Measurements from ENCODE around the gene FAT3.

The FAT3 gene

GRCh38 chr11:92227959-92228935, 3.6 kb downstream of the FAT3 start:
- DNase-seq: no peak

DNA sequence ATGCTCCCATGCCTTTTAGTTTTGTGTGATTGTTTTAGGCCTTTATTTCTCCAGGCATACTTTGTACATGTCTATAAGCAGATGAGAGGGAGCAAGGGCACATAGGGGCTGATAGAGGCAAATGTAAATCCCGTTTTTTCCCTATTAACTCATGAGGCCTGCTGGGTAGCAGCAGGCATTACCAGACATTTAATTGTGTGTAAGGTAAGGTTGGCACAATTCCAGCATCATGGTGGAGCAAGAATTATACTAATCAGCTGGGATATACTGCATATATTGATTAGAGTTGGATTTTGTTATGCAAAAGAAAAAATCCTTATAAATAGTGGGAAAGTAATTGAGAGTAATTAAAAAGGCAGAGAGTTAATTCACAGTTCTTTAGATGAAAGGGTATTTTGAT, 12.2 kb downstream of the FAT3 start:
- DNase-seq: no peak

DNA sequence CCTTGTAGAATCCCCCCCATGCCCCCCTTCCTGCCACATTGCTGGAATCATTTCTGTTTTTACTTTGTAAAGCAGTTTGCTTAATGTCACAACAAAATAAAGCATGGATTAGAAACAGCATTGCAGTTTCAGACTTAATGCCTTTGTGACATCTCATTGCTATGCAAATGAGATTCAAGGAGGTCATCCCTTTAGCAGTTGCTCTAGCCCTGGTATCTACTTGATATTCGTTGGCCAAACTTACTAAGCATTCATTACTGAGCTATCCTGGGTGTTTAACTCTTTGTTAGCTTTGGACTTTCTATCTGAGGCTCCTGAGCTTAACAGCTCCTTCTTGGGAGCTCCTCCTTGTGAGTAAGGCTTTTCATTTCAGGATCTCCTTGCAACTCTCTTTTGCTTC, 16.3 kb downstream of the FAT3 start:
- DNase-seq: no peak

DNA sequence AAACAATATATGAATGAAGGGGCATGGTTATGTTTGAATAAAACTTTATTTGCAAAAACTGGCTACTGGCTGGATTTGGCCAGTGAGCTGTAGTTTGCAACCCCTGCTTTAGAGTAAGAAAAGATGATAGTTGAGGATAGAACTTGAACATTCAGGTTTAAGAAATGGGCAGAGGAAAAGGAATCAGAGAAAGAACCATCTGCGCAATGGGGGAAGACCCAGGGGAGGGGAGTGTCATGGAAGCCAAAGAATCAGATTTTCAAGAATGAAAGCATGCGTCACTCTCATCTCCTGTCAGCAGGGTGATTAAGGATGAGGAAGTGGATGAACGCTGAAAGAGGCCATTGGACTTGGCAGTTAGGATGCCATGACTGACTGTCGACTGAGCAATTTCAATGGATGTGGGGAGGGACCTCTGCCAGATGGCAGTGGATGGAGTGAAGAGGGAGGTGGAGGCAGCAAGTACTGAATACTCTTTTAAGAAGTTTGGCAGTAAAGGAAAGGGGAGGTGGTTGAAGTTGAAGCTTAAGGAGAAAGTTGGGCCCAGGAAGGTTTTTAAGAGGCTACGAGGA, 21.2 kb downstream of the FAT3 start:
- no peak for DNase-seq

DNA sequence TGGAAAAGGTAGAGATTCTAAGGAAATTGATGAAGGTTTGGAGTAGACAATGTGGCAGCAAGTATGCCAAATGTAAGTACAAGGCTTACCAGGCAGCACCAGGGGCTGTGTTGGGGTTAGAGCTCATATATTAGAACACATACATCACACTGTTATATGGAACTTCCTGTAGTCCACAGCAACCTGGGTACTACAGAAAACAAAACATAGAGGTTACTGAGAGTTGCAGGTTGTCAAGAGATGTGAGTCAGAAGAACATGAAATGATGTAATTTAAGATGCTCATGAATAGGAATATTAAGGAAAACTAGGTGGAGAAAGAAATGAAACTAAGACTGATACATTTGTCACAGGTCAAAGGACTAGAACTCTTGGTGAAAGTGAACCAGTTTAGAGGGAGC, 22.0 kb downstream of the FAT3 start:
- DNase-seq: no peak

DNA sequence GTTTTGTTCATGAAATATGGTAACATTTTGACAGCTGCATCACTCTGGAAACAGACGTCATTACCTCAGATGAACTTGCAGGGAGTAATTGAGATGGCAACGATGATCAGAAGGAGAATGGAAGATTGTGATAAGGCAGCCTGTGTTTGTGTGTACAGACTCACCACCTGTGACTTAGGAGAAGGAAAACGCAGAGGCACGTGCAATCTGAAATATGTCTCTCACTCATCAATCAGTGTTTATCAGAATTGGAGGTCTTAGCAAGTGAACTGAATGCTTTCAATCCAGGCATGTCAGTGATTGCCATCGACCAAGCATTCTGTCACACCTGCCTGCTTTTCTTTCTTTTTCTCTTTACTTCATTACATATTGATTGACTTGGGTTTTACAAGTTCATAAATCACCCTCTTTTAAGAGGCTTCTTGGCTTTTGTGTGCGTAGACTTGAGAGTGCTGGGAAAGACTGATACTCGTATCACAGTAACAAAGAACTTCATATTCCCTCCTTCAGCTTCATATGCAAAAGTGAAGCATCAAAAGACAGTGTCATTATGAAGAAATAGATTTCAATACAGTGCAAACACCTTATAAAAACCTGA, 24.6 kb downstream of the FAT3 start:
- DNase-seq: no peak

DNA sequence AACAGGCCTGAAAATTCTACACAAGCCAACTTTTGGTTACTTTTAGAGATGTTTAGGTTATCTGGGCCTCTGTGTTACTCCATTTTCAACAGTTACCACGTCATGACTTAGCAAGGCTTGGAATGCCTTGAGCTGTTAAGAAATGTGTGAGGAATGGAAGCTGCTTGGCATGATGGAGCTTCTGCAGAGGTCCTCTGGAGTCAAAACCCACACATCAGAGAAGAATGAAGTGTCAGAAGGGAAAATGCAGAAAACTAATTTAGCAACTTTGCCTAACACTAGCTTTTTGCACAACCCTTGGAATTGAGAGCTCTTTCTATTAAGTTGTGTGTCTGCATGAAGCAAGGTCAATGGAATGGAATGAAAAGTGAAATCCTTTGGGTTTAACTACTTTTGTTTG, 27.4 kb downstream of the FAT3 start:
- no peak for DNase-seq

- DNase-seq: no peak
Observed at GRCh38 chr11:92253421-92253820, 28.8 kb downstream of the FAT3 start.

DNA sequence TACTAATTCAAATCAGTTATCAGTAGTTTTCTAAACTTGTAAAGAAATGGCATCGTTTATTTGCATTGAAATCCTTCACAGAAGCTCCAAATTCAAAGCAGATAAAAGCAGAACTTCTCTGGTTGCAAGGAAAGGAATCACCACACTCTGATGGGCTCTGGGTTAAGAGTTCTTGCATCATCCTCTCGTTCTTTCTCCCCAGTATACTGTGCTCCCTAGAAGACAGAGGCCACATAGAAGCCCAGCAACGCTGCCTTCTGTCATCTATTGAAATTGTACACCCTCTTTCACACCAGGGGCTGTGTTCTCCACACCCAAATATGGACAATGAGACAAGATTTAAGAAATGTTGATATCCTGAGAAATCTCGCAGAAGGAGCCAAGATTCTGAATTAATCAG, 29.3 kb downstream of the FAT3 start:
- no peak for DNase-seq

- no peak for DNase-seq
Observed at GRCh38 chr11:92257536-92257935, 32.9 kb downstream of the FAT3 start.

- DNase-seq: no peak
Observed at GRCh38 chr11:92259861-92260260, 35.2 kb downstream of the FAT3 start.

- no peak for DNase-seq
Observed at GRCh38 chr11:92264350-92264749, 39.7 kb downstream of the FAT3 start.

- DNase-seq: no peak
Observed at GRCh38 chr11:92266806-92267205, 42.2 kb downstream of the FAT3 start.

DNA sequence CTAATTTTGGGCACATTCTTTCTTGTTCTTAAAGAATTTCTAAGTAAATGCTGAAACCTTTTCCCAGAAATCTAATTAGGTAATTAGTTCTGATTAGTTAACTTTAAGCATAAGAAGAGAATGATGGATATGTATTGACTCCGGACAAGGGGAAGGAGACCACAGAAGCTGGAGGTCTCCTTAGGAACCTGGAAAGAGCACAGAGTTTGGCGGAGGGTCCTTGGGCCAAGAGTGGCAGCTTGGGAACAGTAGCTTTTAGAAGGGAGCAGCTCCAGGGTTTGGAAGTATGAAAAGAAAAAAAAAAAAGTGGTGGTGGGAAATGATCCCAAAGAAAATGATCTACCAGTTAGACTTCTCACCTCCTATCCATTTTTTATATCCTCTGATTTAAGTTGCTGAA, 42.7 kb downstream of the FAT3 start:
- DNase-seq: no peak

DNA sequence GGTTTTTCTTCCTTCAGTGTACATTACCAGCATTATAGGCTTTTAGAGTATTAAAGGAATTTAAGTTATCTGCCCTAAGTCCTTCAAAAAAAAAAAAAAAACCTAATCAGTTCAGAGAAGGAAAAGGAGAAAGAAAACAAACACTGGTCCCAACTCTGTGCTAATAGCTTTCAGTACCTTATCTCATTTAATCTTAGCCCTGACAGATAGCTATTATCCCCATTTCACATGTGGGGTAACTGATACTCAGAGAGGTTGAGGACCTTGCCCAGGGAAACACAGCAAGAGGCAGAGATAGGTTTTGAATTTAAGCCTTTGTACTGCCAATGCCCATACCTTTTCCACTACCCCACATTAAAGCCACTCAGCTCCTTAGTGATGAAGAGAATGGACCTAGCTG, 43.4 kb downstream of the FAT3 start:
- no peak for DNase-seq

DNA sequence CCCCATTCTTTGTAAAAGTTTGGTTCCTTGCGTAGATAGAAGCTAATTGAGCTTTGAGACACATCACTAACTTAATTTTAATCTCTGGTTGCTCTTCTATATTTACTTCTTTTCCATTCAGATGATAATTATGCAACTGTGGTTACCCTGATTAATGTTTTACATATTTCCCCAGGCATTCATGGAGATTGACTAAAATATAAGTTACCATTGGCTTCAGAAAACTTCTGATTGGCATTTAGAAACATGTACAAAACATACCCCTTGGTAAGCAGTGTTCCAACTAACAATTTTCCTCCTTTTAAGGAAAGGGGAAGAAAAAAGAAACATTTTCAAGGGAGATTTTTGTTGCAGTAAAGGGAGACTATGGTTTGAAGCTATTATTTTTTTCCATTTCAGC, 43.9 kb downstream of the FAT3 start:
- no peak for DNase-seq

GRCh38 chr11:92269021-92269420, 44.4 kb downstream of the FAT3 start:
- DNase-seq: no peak

GRCh38 chr11:92269841-92270240, 45.2 kb downstream of the FAT3 start:
- DNase-seq: no peak

GRCh38 chr11:92272651-92273050, 48.0 kb downstream of the FAT3 start:
- no peak for DNase-seq

All from CD4-positive, alpha-beta T cell treated with Interferon alpha-2 for 1 hour (primary cell).